ENCODE data around the gene ASS1.
A peak's percentile ranks its signal among the peaks of the same experiment; 100 is the strongest.

ASS1 gene

DNA sequence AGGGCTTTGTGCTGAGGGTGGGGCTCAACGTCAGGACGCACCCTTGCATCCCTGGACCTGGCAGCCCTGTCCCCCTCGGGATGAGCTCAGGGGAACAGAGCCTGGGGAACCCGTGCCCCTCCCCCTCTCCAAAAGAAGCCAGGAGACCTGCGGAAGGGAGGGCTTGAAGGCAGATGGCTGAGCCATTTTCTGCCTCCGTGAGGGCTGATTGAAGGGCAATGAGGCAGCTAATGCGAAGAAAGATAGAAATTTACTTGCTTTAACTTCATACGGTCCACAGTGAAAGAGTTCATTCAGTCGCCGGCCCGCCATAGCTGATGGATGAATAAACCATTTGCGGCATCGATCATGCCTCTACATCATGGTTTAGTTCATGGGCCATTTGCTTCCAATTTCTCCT, 28.8 kb downstream of the ASS1 start:
- CTCF ChIA-PET = interaction anchor here (0.6 to 1.2 kb wide), 3 partner anchors 12 to 824 kb away, joined by 3 read pairs; no protein-coding TSS in a partner anchor
- POLR2A ChIA-PET (ENCODE audit: low non-redundant PET) = no interaction called here

DNA sequence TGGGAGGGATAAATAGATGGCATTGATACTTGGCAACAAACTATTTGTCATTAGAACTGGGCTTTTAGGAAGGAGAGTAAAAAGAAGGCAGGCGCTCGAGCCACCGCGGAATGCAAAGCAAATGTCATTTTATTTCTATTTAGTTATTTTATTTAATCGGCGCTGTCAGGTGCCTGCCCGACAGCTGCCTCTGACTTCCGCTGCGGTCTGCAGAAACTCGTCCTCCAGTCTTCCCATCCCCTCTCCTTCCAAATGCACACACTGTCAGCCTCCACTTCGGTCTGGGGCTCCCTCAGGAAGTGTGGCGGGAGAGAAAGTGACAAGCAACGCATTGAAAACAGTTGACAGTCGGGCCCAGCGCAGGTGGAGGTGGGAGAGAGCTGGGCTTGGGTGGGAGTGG, 29.3 kb downstream of the ASS1 start:
- TF ChIP-seq, protein P1, sequence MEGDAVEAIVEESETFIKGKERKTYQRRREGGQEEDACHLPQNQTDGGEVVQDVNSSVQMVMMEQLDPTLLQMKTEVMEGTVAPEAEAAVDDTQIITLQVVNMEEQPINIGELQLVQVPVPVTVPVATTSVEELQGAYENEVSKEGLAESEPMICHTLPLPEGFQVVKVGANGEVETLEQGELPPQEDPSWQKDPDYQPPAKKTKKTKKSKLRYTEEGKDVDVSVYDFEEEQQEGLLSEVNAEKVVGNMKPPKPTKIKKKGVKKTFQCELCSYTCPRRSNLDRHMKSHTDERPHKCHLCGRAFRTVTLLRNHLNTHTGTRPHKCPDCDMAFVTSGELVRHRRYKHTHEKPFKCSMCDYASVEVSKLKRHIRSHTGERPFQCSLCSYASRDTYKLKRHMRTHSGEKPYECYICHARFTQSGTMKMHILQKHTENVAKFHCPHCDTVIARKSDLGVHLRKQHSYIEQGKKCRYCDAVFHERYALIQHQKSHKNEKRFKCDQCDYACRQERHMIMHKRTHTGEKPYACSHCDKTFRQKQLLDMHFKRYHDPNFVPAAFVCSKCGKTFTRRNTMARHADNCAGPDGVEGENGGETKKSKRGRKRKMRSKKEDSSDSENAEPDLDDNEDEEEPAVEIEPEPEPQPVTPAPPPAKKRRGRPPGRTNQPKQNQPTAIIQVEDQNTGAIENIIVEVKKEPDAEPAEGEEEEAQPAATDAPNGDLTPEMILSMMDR (conservative IDR thresholded peaks at IDR 0.05; ENCODE audit: low read depth) = no peak
- DNase-seq (ENCODE audit: low spot score) = no peak
- H3K27ac ChIP-seq = peak overlapping the region; percentile 24
- CTCF ChIA-PET = interaction anchor here (0.6 to 1.4 kb wide), 4 partner anchors 14 to 825 kb away, joined by 3 to 4 read pairs (median 3); no protein-coding TSS in a partner anchor
- POLR2A ChIA-PET (ENCODE audit: low non-redundant PET) = no interaction called here

More for the DNA sequence above, 28.8 kb downstream of the ASS1 start:
- H3K27ac ChIP-seq = no peak overlapping the region
- TF ChIP-seq, protein P1 (conservative IDR thresholded peaks at IDR 0.05; ENCODE audit: low read depth) = no peak
- DNase-seq (ENCODE audit: low spot score) = no peak

DNA sequence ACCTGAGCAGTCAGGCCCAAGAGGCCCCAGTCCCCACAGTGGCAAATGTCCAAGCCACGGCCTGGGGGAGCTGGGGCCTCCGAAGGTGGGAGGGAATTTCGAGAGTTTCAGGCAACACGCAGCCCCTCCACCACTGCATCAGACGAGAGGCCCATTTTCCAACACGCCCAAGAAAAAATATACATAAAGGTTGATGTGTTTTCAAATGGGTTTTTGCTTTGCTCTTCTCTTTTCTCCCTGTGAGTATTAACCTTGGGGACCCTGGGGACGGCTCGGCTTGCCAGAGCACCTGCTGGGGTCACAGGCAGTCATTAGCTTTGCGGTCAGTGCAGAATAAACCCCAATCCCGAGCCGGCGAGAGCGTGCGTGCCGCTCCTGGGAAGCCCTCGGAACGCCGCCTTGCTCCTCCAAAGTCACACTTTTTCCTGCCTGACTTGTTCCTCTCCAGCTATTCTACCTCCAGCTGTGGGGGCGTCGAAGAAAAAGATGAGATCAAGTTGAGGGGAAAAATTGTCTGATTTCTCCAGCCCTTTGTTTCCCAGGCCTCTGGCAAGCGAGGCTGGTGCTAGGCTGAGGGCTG, 31.5 kb downstream of the ASS1 start:
- ChIA-PET CTCF (no interaction called here), POLR2A (ENCODE audit: low non-redundant PET) (no interaction called here)
- no peak overlapping the region; the same call in 1 of the 2 replicates for H3K27ac ChIP-seq

DNA sequence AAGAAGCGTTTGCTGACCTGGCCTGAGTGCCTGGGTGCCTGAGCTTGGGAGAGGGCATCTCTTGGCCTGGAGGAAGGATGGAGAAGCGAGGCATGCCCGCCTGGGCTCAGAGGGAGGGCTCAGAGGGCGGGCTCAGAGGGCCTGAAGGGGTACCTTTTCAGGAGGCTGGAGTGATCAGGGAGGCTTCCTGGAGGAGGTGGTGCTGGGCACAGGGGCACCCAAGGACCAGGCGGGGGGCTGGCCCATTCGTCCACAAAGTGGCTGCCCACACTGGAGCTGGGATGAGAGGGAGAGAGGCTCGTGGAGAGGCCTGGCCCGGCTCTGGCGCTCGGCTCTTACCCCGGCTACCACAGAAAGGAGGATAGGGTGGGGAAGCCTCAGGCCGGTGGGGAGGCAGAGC, 32.8 kb downstream of the ASS1 start:
- no peak overlapping the region for H3K27ac ChIP-seq
- ChIA-PET POLR2A (ENCODE audit: low non-redundant PET) (no interaction called here), CTCF (interaction anchor here (0.6 kb wide), 1 partner anchor 205 kb away, joined by 4 read pairs; no protein-coding TSS in a partner anchor)
- DNase-seq (ENCODE audit: low spot score) = no peak
- TF ChIP-seq, protein P1 (conservative IDR thresholded peaks at IDR 0.05; ENCODE audit: low read depth) = no peak

More for the DNA sequence above, 31.5 kb downstream of the ASS1 start:
- DNase-seq (ENCODE audit: low spot score) = no peak
- TF ChIP-seq, protein P1 (conservative IDR thresholded peaks at IDR 0.05; ENCODE audit: low read depth) = no peak

DNA sequence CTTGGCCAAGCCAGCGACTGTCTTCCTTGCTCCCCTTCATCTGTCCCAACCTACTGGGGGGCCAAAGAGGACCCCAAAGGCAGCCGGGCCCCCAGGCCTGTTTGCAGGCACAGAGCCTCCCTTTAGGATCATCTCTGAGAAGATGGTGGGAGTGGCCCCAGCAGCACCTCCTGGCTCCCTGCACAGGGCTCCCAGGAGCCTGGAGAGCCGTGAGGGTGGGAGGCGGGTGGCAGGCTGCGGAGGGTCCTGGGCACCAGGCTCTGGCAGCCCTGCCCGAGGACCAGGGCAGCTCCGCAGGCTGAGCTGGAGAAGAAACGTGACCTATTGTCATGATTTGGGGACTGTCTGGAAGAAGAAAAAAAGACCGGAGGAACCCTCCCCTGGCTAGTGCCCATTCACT, 33.4 kb downstream of the ASS1 start:
- CTCF ChIA-PET = interaction anchor here (0.6 kb wide), 1 partner anchor 204 kb away, joined by 4 read pairs; no protein-coding TSS in a partner anchor
- TF ChIP-seq, protein P1 (conservative IDR thresholded peaks at IDR 0.05; ENCODE audit: low read depth) = no peak

DNA sequence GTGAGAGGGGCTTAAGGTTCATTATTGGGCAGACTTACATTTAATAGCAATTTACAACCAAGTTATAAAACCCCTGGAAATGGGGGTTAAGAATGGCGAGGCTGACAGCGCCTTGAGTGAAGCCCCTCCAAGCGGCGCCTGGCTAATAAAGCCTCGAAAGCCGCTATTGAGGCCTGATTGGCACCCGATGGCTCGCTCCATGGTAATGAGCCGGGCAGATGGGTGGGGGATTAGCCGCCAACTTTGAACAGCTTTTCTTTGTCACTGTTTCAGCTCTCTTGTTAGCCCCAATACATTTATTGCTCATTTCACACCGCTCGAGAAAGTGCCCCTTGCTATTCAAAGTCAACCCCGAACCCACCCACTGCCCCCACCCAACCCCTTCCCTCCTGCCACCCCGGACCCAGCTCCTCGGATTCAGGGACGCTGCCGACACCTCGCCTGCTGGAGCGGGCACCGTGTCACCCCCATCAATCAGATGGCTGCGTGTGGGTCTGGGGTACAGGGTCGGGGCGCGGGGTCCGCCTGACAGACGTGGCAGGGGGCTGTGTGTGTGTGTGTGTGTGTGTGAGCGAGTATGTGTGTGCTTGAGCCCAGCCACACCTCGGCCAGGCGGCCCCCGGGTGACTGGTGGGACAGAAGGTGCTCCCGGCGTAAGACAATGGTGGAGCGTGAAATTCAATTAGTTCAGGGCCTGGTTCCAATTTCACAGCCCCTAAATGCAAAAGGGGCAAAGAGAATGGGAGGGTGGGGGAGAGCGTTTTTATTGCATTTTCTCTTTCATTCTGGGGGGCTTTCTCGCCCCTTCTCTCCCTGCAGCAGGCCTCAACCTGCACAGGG, 34.2 kb downstream of the ASS1 start:
- ChIA-PET CTCF (interaction anchor here (0.6 kb wide), 1 partner anchor 177 kb away, joined by 4 read pairs; no protein-coding TSS in a partner anchor), POLR2A (ENCODE audit: low non-redundant PET) (no interaction called here)
- DNase-seq (ENCODE audit: low spot score) = no peak
- TF ChIP-seq, protein P1 (conservative IDR thresholded peaks at IDR 0.05; ENCODE audit: low read depth) = no peak
- no peak overlapping the region for H3K27ac ChIP-seq

More for the DNA sequence above, 33.4 kb downstream of the ASS1 start:
- POLR2A ChIA-PET (ENCODE audit: low non-redundant PET) = no interaction called here
- peak overlapping the region; percentile 4; the same call in 1 of the 2 replicates for H3K27ac ChIP-seq
- DNase-seq (ENCODE audit: low spot score) = no peak

Data from RWPE1 (cell line).